Smooth muscle cell (in vitro differentiated cells): ENCODE data around the gene FABP2. TPM values are rescaled to one million over a fixed set of nuclear protein-coding genes. Genes with fewer than 3 reads are reported as not detected.
"Not testable (repeated sequence)": the region's sequence is repeated elsewhere in the genome, so short reads cannot be mapped to it uniquely, and the experiment has no call there.

ENCODE experiments used
- DNase-seq: peaks from one replicate; lab custom pipeline; 2025; ENCODE audit not compliant: unreplicated experiment; lab: John Stamatoyannopoulos, UW
- H2AFZ ChIP-seq: fragments of 200-600 bp; sonication (generic); 2 replicates; pipeline ENCODE4 v1.6.0; 2016; ENCODE audit warnings: antibody characterized with exemption, low read depth, mild to moderate bottlenecking
- H3F3A ChIP-seq: fragments of 200-600 bp; sonication (generic); 2 replicates; pipeline ENCODE4 v1.6.0; 2017; ENCODE audit warnings: antibody characterized with exemption, low read depth
- H3K27ac ChIP-seq: fragments of 200-600 bp; sonication (generic); 2 replicates; pipeline ENCODE4 v1.5.1; 2016; ENCODE audit warnings: low read depth, mild to moderate bottlenecking
- H3K27me3 ChIP-seq: fragments of 200-600 bp; sonication (generic); 2 replicates; pipeline ENCODE4 v1.6.1; 2016; ENCODE audit warnings: low read depth, mild to moderate bottlenecking
- H3K36me3 ChIP-seq: fragments of 200-600 bp; sonication (generic); 2 replicates; pipeline ENCODE4 v1.5.1; 2016; ENCODE audit warnings: low read depth
- H3K4me1 ChIP-seq: fragments of 200-600 bp; sonication (generic); 2 replicates; pipeline ENCODE4 v1.5.1; 2016; ENCODE audit warnings: low read depth
- H3K4me2 ChIP-seq: fragments of 200-600 bp; sonication (generic); 2 replicates; pipeline ENCODE4 v1.6.0; 2016; ENCODE audit warnings: mild to moderate bottlenecking
- H3K4me3 ChIP-seq: fragments of 200-600 bp; sonication (generic); 2 replicates; pipeline ENCODE4 v1.5.1; 2016; ENCODE audit warnings: mild to moderate bottlenecking
- H3K79me2 ChIP-seq: fragments of 200-600 bp; sonication (generic); 2 replicates; pipeline ENCODE4 v1.6.0; 2016; ENCODE audit warnings: low read depth, mild to moderate bottlenecking
- H3K9ac ChIP-seq: fragments of 200-600 bp; sonication (generic); 2 replicates; pipeline ENCODE4 v1.6.0; 2016; ENCODE audit warnings: low read depth
- H3K9me3 ChIP-seq: fragments of 200-600 bp; sonication (generic); replicated peaks from 2 replicates; pipeline ENCODE4 v1.5.1; 2016; ENCODE audit warnings: low read depth
- H4K20me1 ChIP-seq: fragments of 200-600 bp; sonication (generic); 2 replicates; pipeline ENCODE4 v1.6.0; 2016; ENCODE audit warnings: low read depth
- WGBS: methylation state at CpG from one replicate; pipeline ENCODE4 v1.1.7; 2016; ENCODE audit warnings: low lambda C conversion rate; 5-methylcytosine and 5-hydroxymethylcytosine counted together
- polyA plus RNA-seq: library from polyadenylated mRNA; unstranded; fragments of >200 nt; fragmentation: Nextera tagmentation; extraction: Ambion mirVana; gene quantifications from 2 replicates; pipeline ENCODE4 v1.2.1, GENCODE V29; 2016
- total RNA-seq: library from RNA; depleted of rRNA; stranded (reverse); fragments of >200 nt; gene quantifications from 2 replicates; pipeline ENCODE4 v1.2.3, GENCODE V29; 2014
- TF ChIP-seq, protein P1 (sequence below): fragments of 200-600 bp; sonication (generic); IDR thresholded peaks from 2 replicates; pipeline ENCODE4 v1.5.1; 2017; ENCODE audit warnings: borderline replicate concordance, mild to moderate bottlenecking, antibody characterized with exemption; ENCODE audit not compliant: insufficient read depth, poor library complexity, severe bottlenecking

FABP2 gene
- total and polyA plus RNA-seq, 2 experiments from 2014 or later: not detected

DNA sequence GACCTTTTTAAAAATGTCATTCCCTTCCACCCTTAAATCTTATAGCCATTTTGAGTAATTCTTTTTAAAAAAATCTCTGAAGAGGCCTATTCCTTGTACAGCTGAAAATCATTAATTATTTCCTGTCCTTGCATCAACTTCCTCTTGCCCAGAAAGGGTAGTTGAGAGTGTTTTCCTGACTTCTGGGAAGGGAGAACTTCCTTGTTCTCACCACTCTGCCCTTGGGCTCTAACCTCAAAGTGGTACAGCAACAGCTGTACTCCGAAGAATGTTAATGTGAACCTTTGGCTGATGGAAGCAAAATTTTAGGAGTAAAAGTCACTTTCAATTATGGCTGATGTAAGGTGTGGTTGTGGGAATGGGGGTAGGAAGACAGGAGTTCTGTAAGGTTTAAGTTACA, 15.1 kb upstream of the FABP2 start:
- TF ChIP-seq, protein P1, sequence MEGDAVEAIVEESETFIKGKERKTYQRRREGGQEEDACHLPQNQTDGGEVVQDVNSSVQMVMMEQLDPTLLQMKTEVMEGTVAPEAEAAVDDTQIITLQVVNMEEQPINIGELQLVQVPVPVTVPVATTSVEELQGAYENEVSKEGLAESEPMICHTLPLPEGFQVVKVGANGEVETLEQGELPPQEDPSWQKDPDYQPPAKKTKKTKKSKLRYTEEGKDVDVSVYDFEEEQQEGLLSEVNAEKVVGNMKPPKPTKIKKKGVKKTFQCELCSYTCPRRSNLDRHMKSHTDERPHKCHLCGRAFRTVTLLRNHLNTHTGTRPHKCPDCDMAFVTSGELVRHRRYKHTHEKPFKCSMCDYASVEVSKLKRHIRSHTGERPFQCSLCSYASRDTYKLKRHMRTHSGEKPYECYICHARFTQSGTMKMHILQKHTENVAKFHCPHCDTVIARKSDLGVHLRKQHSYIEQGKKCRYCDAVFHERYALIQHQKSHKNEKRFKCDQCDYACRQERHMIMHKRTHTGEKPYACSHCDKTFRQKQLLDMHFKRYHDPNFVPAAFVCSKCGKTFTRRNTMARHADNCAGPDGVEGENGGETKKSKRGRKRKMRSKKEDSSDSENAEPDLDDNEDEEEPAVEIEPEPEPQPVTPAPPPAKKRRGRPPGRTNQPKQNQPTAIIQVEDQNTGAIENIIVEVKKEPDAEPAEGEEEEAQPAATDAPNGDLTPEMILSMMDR: no peak
- Histone ChIP-seq H2AFZ (no peak overlapping the region), H3K79me2 (no peaks in the 10 kb centered on the region), H3K4me3 (no peak overlapping the region), H3K4me1 (no peaks in the 10 kb centered on the region), H3K9me3 (no peaks in the 10 kb centered on the region), H3K27ac (no peak overlapping the region), H3K27me3 (no peaks in the 10 kb centered on the region), H3K4me2 (no peak overlapping the region), H4K20me1 (no peaks in the 10 kb centered on the region), H3K9ac (no peak overlapping the region), H3F3A (no peaks in the 10 kb centered on the region), H3K36me3 (no peaks in the 10 kb centered on the region)
- 62% methylated on average over 1 of the region's 1 CpG for WGBS
- no peak for DNase-seq

DNA sequence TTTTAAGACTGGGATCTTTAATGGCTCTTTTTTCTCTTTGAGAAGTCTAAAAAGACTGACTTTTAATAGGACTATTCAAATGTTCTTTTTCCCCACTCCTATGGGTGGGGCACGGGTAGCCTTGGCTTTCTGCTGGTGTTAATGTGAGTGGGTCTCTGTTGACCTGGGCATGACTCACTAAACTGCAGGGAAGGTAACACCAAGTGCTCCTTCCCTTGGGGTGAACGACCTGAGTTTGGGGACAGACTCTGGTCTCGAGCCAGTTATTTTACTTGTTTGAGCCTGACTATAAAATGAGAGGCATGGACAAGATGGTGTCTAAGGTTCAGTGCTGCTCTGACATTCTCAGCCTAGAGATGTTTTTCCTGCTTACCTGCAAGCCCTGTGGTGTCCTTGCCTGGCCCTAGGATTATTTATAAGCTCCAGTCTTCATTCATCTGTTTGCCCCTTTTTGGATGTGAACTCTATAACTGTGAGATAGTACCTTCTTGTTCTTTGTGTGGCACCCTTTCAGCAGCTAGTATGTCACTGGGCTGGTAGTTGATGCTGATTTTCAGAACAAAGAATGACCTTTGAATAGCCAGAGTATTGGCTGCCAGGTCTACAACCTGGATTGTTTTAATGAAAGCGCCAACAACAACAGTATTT, 14.5 kb upstream of the FABP2 start:
- H3F3A ChIP-seq, H4K20me1 ChIP-seq, H3K4me1 ChIP-seq, H3K9ac ChIP-seq, H3K36me3 ChIP-seq, H3K9me3 ChIP-seq, H3K79me2 ChIP-seq, H3K27ac ChIP-seq, H2AFZ ChIP-seq, DNase-seq, H3K4me3 ChIP-seq, H3K4me2 ChIP-seq, H3K27me3 ChIP-seq: not testable (repeated sequence)
- 79% methylated on average over 4 of the region's 4 CpGs for WGBS

DNA sequence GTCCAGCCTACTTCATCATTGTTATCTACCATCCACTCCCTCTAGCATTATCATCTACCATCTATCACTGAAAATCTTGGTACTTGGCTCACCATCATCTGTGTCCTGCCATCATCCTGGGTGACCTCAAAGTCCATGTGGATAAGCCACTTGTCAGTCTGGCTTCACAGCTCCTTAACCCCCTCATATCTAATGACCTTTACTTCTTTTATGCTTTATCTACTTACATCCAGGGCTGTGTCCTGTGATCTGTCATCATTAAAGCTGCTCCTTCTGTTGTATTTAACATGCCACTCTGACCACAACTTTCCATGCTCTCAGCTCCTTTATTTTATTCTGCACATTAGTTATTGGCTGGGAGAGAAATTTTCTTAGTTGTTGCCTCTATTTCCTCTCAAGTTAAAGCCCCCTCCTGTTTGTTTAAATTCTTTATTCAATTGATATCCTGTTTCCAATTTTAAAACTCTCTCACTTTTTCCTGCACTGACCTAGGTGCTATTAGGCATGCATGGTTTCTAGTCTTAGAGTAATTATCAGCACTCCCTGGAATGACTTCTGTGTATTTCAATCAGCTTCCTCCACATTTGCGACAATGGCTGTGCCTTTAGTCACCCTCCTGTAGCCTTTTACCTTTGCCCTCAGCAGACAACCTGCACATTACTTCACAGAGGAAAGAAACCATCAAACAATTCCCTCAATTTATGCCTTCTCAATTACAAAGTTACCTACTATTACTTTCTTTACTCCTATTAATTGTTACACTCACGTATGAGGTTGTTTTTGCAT, 8.1 kb upstream of the FABP2 start:
- H3K79me2 ChIP-seq: no peaks in the 10 kb centered on the region
- TF ChIP-seq, protein P1: no peak
- H3K36me3 ChIP-seq: no peaks in the 10 kb centered on the region
- no peak overlapping the region for H3K9ac ChIP-seq
- no peak for DNase-seq
- no peak overlapping the region for H2AFZ ChIP-seq
- no peak overlapping the region for H3K4me3 ChIP-seq
- peaks cover 3% of the 10 kb centered on the region for H3K27me3 ChIP-seq
- H3F3A ChIP-seq: no peaks in the 10 kb centered on the region
- 43% methylated on average over 2 of the region's 2 CpGs for whole genome bisulfite sequencing
- no peaks in the 10 kb centered on the region for H3K4me1 ChIP-seq
- no peaks in the 10 kb centered on the region for H3K9me3 ChIP-seq
- H4K20me1 ChIP-seq: no peaks in the 10 kb centered on the region
- no peak overlapping the region for H3K27ac ChIP-seq
- no peak overlapping the region for H3K4me2 ChIP-seq

DNA sequence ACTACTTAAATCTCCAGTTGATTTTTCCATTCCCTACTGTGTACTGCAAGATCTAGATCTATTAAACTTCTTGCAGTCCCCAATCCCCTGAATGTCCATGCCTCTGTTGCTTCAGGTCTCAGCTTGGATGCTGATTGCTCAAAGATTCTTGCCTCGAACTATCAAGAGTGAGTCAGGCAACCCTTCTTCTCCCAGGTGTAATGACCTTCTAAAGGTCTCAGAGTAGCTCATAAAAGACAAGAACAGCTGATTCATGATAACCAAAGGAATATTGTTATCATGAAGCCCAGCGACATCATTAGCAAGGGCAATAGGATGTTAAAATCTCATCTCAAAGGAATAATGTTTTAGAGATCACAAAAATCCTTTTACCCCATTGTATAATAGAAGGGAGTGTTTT, 6.8 kb upstream of the FABP2 start:
- Histone ChIP-seq H3K4me2 (no peak overlapping the region), H3F3A (no peaks in the 10 kb centered on the region), H3K4me3 (no peak overlapping the region), H2AFZ (no peak overlapping the region), H3K9me3 (no peaks in the 10 kb centered on the region), H3K9ac (no peak overlapping the region), H3K27me3 (peaks cover 3% of the 10 kb centered on the region), H3K4me1 (no peaks in the 10 kb centered on the region), H4K20me1 (no peaks in the 10 kb centered on the region), H3K79me2 (no peaks in the 10 kb centered on the region), H3K36me3 (no peaks in the 10 kb centered on the region), H3K27ac (no peak overlapping the region)
- TF ChIP-seq, protein P1: no peak
- DNase-seq: no peak
- 83% methylated on average over 2 of the region's 2 CpGs for WGBS
